ENCODE measurements around the gene PCSK5. TPM values are rescaled to one million over a fixed set of nuclear protein-coding genes. Genes with fewer than 3 reads are reported as not detected.

The PCSK5 gene
- 6.9 TPM for total RNA-seq (2021; ENCODE audit: unreplicated experiment)
- polyA plus RNA-seq (2012): 4.1 and 4.7 TPM in 2 replicates
- percentile 54 among the genes with signal in this experiment for Bru-seq, nascent RNA
- percentile 38 among the genes with signal in this experiment for BruChase-seq, experiment 1, labeled RNA remaining after a 6-hour chase
- BruChase-seq, experiment 2, labeled RNA remaining after a 2-hour chase: percentile 41 among the genes with signal in this experiment
- long read RNA-seq, full-length matches to known transcripts: 6 of 10 reads
- long read RNA-seq, partial matches to known transcripts: 4 of 10 reads
- long read RNA-seq, other reads (novel, unspliced or antisense): 0 of 10 reads

- Histone ChIP-seq H3K27ac (ENCODE audit: low read depth, low read length) (peak within 1 kb of the TSS; percentile 72), H3K9me3 (ENCODE audit: control insufficient read depth in 1 of 2, insufficient read depth in 1 of 2, low read depth in 1 of 2, low read length in 2 of 2) (no peaks in the 10 kb centered on the region), H2AFZ (ENCODE audit: low read depth, low read length, poor library complexity, severe bottlenecking) (peak within 1 kb of the TSS; percentile 99), H4K20me1 (ENCODE audit: insufficient read depth) (no peaks in the 10 kb centered on the region), H3K9me2 (ENCODE audit: insufficient read depth) (no peaks in the 10 kb centered on the region), H3K27me3 (ENCODE audit: insufficient read depth, low read length) (no peaks in the 10 kb centered on the region), H3K4me1 (ENCODE audit: control insufficient read depth in 1 of 2, insufficient read depth in 2 of 2, low read length in 2 of 2) (peaks cover 4 to 16% of the 10 kb centered on the region in 2 experiments; a peak in 2 of 4 replicates), H3K9ac (ENCODE audit: low read length) (peak within 1 kb of the TSS; percentile 69), H3K36me3 (ENCODE audit: control insufficient read depth in 1 of 2, insufficient read depth in 2 of 2, low read length in 2 of 2) (no peaks in the 10 kb centered on the region), H3K4me2 (ENCODE audit: low read length) (peak within 1 kb of the TSS; percentile 92), H3K79me2 (ENCODE audit: insufficient read depth, low read length) (peaks cover 9% of the 10 kb centered on the region), H3K4me3 (replicated peaks in 1 of 2; ENCODE audit: low read depth in 1 of 2, low read length in 2 of 2) (peak within 1 kb of the TSS; percentile 71 to 74)
- BruUV-seq (replicated peaks): no TSS peak
- ChIA-PET CTCF (interaction anchor here (1.3 to 1.5 kb wide), 2 partner anchors 24 to 35 kb away, joined by 4 to 6 read pairs; no protein-coding TSS in a partner anchor), RAD21 (ENCODE audit: low non-redundant PET in 1 of 2, low total read pairs in 2 of 2, uncharacterized antibody in 2 of 2, unreplicated experiment in 2 of 2) (no interaction called here), POLR2A (interaction anchor here (0.6 to 2.2 kb wide), 6 partner anchors 10 to 862 kb away, joined by 3 to 14 read pairs (median 3); partner anchors contain the start of genes NMRK1 and OSTF1)
- peak; percentile 89 for ATAC-seq
- intact Hi-C loops (cut with micrococcal nuclease): no loop called here
- DNase-seq (ENCODE audit: low read depth, low spot score): peak; percentile 86
- peak; percentile 67 for TF ChIP-seq EGR1 (IDR thresholded peaks at IDR 0.05; ENCODE audit: low read depth)
- no peak for TF ChIP-seq EZH2phosphoT487 (IDR thresholded peaks at IDR 0.05; ENCODE audit: borderline replicate concordance)
- TF ChIP-seq TCF7L2 (IDR thresholded peaks at IDR 0.05; ENCODE audit: borderline replicate concordance, extremely low read depth, insufficient read depth, insufficient read length): peak; percentile 92
- no peak for TF ChIP-seq ATF3 (IDR thresholded peaks at IDR 0.05)
- TF ChIP-seq SRF (IDR thresholded peaks at IDR 0.05; ENCODE audit: low read depth): no peak
- TF ChIP-seq, protein P1, sequence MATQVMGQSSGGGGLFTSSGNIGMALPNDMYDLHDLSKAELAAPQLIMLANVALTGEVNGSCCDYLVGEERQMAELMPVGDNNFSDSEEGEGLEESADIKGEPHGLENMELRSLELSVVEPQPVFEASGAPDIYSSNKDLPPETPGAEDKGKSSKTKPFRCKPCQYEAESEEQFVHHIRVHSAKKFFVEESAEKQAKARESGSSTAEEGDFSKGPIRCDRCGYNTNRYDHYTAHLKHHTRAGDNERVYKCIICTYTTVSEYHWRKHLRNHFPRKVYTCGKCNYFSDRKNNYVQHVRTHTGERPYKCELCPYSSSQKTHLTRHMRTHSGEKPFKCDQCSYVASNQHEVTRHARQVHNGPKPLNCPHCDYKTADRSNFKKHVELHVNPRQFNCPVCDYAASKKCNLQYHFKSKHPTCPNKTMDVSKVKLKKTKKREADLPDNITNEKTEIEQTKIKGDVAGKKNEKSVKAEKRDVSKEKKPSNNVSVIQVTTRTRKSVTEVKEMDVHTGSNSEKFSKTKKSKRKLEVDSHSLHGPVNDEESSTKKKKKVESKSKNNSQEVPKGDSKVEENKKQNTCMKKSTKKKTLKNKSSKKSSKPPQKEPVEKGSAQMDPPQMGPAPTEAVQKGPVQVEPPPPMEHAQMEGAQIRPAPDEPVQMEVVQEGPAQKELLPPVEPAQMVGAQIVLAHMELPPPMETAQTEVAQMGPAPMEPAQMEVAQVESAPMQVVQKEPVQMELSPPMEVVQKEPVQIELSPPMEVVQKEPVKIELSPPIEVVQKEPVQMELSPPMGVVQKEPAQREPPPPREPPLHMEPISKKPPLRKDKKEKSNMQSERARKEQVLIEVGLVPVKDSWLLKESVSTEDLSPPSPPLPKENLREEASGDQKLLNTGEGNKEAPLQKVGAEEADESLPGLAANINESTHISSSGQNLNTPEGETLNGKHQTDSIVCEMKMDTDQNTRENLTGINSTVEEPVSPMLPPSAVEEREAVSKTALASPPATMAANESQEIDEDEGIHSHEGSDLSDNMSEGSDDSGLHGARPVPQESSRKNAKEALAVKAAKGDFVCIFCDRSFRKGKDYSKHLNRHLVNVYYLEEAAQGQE (IDR thresholded peaks at IDR 0.05; ENCODE audit: low read depth): no peak
- TF ChIP-seq JUND (IDR thresholded peaks at IDR 0.05): no peak
- TF ChIP-seq FOSL1 (IDR thresholded peaks at IDR 0.05; ENCODE audit: low read depth): peak; percentile 88
- TF ChIP-seq ZFX (IDR thresholded peaks at IDR 0.05): peak; percentile 73
- TF ChIP-seq, protein P2, sequence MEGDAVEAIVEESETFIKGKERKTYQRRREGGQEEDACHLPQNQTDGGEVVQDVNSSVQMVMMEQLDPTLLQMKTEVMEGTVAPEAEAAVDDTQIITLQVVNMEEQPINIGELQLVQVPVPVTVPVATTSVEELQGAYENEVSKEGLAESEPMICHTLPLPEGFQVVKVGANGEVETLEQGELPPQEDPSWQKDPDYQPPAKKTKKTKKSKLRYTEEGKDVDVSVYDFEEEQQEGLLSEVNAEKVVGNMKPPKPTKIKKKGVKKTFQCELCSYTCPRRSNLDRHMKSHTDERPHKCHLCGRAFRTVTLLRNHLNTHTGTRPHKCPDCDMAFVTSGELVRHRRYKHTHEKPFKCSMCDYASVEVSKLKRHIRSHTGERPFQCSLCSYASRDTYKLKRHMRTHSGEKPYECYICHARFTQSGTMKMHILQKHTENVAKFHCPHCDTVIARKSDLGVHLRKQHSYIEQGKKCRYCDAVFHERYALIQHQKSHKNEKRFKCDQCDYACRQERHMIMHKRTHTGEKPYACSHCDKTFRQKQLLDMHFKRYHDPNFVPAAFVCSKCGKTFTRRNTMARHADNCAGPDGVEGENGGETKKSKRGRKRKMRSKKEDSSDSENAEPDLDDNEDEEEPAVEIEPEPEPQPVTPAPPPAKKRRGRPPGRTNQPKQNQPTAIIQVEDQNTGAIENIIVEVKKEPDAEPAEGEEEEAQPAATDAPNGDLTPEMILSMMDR (IDR thresholded peaks at IDR 0.05 in 2 of 3, conservative IDR thresholded peaks at IDR 0.05 in 1 of 3; ENCODE audit: borderline replicate concordance in 1 of 3, insufficient read depth in 1 of 3, low read depth in 2 of 3, low read length in 2 of 3): peak in 1 of 3 experiments; percentile 14; a peak in 1 of 6 replicates
- no peak for TF ChIP-seq ZNF274 (IDR thresholded peaks at IDR 0.05; ENCODE audit: low read depth, low read length)
- TF ChIP-seq YY1 (IDR thresholded peaks at IDR 0.05; ENCODE audit: extremely low read depth, insufficient replicate concordance, low read depth, low read length): peak; percentile 85
- no peak for TF ChIP-seq ELF1 (IDR thresholded peaks at IDR 0.05; ENCODE audit: borderline replicate concordance, low read depth)
- TF ChIP-seq POLR2AphosphoS5 (IDR thresholded peaks at IDR 0.05; ENCODE audit: low read depth, low read length): peak; percentile 97
- TF ChIP-seq EZH2 (IDR thresholded peaks at IDR 0.05): no peak
- peak; percentile 68 for TF ChIP-seq CBX3 (IDR thresholded peaks at IDR 0.05; ENCODE audit: low read depth)
- TF ChIP-seq POLR2A (IDR thresholded peaks at IDR 0.05; ENCODE audit: borderline replicate concordance, extremely low read depth, insufficient read depth, insufficient read length): peak; percentile 88
These were observed at the start of gene PCSK5 for GRCh38 chr9:75890472-75891276. Gene PCSK5, plus strand, starts transcription at chr9:75890673. Its CDS starts 509 bp downstream, at chr9:75891182.
